ENCODE results near the gene TRABD2B.

Gene TRABD2B

DNA sequence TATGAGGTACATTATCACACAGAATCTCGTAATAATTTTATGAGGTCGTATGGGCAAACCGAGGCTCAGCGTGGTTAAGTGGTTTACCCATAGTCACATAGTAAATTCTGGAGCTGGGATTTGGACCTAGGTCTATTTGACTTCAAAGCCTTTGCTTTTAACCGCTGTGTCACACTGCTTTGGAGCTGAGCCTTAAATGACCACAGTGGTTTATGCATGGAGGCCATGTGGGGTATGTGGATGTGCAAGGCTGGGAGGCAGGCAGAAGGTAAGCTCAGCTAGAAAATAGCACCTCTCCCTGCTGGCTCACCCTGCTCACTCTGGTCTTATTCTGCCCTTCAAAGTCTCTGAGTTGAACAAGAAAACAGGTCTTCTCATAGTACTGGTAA lies 269.5 kb downstream of the TRABD2B start:
- TF ChIP-seq, protein P1, sequence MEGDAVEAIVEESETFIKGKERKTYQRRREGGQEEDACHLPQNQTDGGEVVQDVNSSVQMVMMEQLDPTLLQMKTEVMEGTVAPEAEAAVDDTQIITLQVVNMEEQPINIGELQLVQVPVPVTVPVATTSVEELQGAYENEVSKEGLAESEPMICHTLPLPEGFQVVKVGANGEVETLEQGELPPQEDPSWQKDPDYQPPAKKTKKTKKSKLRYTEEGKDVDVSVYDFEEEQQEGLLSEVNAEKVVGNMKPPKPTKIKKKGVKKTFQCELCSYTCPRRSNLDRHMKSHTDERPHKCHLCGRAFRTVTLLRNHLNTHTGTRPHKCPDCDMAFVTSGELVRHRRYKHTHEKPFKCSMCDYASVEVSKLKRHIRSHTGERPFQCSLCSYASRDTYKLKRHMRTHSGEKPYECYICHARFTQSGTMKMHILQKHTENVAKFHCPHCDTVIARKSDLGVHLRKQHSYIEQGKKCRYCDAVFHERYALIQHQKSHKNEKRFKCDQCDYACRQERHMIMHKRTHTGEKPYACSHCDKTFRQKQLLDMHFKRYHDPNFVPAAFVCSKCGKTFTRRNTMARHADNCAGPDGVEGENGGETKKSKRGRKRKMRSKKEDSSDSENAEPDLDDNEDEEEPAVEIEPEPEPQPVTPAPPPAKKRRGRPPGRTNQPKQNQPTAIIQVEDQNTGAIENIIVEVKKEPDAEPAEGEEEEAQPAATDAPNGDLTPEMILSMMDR (conservative IDR thresholded peaks at IDR 0.05; ENCODE audit: low read depth, low read length), result no peak
- no peak overlapping the region for H3K4me3 ChIP-seq (ENCODE audit: low read length)
- no peak for DNase-seq (ENCODE audit: low read depth)

DNA sequence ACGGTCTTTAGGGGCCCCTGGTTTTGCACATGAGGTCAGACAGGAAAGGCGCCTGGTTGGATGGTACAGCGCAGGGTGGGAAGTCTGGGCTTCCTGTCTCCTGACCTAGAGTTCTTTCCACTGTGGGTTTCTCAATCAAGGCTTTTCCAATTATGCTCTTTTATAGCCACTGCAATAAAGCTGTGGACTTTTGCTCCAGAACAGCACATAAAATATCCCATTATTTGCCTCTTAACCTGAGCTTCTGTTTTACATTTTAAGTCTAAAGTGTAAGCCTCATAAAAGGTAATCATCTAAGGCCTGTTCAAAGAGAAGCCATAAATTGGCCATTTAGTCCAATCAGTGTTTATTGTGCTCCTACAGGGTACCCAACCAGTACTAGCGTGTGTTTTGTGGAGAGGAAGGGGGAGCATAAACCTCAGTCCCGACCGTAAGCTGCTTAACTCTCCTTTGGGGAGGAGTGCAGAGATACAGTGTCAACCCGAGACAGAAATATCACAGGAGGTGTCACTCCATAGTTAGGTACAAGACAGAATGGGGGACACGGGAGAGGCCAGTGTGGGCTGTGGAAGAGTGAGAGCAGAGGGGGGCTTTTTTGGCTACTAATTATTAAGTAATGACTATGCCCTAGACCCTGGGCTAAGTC lies 270.0 kb downstream of the TRABD2B start:
- H3K4me3 ChIP-seq (ENCODE audit: low read length), result no peak overlapping the region
- TF ChIP-seq, protein P1 (conservative IDR thresholded peaks at IDR 0.05; ENCODE audit: low read depth, low read length), result no peak
- no peak for DNase-seq (ENCODE audit: low read depth)

DNA sequence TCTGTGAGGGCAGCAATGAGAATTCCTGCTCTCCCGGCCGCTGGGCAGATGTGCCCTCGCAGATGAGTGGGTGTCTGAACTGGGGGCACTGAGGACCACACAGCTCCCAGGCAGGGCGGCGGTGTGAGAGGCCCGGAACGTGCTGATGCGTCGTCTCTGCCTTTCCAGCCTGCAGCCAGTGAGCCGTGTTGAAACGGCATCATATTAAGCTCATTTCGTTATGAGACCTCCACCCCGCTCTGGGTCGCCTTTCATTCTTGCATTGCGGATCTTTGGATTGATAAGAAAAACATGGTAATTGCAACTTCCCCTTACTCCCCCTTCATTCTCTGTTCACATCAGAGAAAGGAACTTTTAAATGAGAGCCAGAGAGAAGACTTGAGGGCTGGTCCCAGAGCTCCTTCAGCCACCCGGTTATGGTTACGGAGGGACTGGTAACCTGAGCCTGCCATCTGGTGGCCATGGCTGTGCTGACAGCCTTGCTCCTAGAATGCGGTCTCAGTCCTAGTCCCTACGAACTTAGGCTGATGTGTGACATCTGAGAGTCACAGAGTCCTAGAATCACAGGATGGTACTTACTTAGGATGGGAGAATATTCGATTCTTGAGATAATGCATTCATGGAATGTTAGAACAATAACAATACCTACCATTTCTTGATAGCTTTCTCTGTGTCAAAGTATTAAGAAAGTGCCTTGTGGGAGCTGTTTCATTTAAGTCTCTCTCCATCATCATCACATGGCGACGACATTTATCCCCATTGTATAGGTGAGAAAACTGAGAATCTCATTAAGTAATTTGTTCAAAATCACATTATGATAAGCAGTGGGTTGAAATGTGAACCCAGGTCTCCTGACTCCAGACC lies 271.0 kb downstream of the TRABD2B start:
- peak; percentile 15 for DNase-seq (ENCODE audit: low read depth)
- TF ChIP-seq, protein P1 (conservative IDR thresholded peaks at IDR 0.05; ENCODE audit: low read depth, low read length), result peak; percentile 96
- H3K4me3 ChIP-seq (ENCODE audit: low read length), result no peak overlapping the region

DNA sequence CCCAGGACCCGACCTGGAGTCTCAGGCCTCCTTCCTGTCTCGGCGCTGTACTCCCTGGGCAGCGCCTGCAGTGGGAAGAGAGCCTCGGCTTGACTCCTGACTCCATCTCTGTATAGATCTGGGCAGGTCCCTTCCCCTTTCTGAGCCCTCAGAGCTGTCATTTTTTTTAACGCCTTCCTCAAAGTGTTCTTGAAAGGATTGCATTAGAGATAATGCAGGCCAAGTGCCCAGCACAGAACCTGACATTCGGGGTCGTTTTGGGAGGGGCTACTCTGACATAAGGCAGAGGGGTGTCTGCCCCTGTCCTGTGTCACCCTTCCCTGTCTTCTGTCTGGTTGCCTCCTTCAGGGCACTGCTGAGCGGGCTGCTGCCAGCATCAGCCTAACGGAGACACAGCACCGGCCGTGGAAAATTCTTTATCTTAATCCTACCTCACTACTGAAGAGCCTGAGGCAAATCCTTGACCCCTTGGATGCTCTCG lies 271.6 kb downstream of the TRABD2B start:
- no peak for DNase-seq (ENCODE audit: low read depth)
- TF ChIP-seq, protein P1 (conservative IDR thresholded peaks at IDR 0.05; ENCODE audit: low read depth, low read length), result no peak
- no peak overlapping the region for H3K4me3 ChIP-seq (ENCODE audit: low read length)

DNA sequence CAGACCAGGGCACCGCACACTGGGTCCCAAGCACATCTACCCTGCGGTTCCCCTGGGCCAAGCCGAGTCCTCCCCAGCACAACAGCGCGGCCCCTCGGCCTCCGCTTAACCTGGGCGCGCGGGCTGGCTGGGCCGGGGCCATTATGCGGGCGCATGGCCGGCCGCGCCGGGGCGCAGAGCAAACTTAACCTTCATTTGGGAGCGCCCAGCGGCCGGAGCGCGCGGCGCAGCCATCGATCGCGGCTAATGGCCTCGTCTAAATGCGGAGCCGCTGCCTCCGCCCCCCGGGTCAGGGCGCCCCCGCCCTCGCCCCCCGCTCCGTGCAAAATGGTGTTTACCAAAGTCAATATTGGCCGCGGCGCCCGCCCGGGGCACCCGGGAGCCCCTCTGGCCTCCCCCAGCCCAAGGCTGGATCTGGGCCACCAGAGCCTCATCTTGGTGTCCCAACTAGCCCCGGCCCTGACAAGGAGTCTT lies 272.1 kb downstream of the TRABD2B start:
- TF ChIP-seq, protein P1 (conservative IDR thresholded peaks at IDR 0.05; ENCODE audit: low read depth, low read length), result no peak
- no peak overlapping the region for H3K4me3 ChIP-seq (ENCODE audit: low read length)
- no peak for DNase-seq (ENCODE audit: low read depth)

DNA sequence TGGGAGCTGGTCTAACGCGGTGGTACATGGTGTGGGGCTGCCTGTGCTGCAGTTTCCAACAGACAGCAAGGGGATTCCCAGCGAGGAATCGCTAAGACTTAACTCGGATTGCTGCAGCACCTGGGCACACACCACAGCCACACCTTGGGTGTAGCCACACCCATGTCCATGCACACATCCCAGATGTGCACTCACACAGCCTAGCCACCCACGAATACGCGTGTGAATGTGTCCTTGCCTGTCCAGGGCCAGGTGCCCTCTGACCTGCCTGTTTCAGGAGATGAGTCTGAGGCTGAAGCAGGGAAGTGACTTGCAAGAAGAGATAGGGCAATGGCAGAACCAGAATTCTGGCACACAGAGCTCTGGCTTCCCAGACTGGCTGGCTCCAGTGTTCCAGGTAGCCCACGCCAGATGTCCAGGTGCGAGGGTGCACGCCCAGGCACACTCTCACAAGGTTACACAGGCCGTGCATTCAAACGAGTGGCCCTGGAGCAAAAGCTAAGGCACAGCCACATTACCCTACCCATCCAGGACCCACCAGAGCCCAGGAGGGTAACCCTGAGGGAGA lies 272.7 kb downstream of the TRABD2B start:
- no peak for DNase-seq (ENCODE audit: low read depth)
- TF ChIP-seq, protein P1 (conservative IDR thresholded peaks at IDR 0.05; ENCODE audit: low read depth, low read length), result no peak
- H3K4me3 ChIP-seq (ENCODE audit: low read length), result no peak overlapping the region

Data from retinal pigment epithelial cell (primary cell).